ENCODE data around the gene GFPT1.

The GFPT1 gene

DNA sequence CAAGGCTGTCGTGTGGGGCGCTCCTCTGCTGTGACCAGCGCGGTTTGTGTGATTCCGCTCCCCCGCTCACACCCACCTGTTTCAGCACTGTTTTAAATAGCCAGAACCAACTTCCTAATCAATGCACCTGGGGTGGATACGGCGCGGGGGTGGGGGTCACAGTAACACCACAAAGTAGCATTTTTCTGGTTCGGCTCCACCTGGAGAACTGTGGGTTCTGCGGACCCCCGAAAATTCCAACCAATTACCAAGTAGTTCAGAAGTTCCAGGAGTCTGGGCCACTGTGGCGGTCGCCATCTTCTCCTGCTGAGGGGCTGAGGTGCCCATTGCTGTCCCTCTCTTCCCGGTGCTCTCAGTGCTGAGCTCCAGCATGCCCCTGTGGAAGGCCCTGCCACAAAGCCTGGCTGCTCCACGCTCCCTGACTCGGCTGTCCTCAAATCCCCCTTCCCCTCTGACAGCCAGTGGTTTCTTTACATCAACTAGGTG is 79.4 kb downstream of the GFPT1 start:
- peak in 1 of 2 experiments; percentile 58 for DNase-seq (ENCODE audit: low read depth in 1 of 2, low spot score in 1 of 2)
- TF ChIP-seq JUND (IDR thresholded peaks at IDR 0.05; ENCODE audit: low read depth): no peak
- in situ Hi-C loops (cut with HindIII; ENCODE audit: low pct_unique_long_range_greater_than_20kb, low sequenced_read_pairs): no loop called here

DNA sequence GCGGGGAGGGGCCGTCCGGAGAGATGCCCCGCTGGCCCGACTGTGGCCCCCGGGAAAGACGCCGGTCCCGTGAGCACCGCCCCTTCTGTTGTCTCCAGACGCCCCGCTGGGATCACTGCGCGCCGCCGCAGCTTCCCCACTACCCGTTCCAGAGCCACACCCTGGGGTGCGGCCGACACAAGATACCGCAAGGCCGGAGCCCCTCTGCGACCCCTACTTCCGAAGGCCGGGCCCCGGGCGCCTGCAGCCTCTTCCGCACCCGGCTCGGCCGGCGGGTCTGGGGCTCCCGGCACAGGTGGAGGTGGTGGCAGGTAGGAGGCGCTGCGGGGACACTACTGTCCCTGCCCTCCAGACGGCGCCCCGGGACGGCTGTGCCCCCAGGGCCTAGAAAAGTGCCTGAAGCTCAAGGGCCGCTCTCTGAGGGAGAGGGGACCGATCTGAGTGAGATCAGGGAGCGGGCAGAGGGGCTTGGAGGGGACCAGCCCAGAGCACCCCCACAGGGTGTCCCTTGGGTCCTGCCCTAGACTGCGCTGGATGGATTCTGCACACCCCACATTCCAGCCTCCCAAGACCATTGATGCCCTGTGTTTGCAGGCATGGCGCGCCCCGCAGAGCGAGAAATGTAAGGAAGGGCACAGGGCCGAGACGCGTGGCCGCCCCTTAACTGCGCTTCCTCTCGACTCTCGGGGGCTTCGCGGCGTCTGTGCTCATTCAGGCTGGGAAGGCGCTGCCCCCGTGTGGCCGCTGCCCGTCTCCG is 80.0 kb downstream of the GFPT1 start:
- peak; percentile 14 to 52 for DNase-seq (ENCODE audit: low read depth in 1 of 2, low spot score in 1 of 2)
- TF ChIP-seq JUND (IDR thresholded peaks at IDR 0.05; ENCODE audit: low read depth): no peak
- in situ Hi-C loops (cut with HindIII; ENCODE audit: low pct_unique_long_range_greater_than_20kb, low sequenced_read_pairs): no loop called here

DNA sequence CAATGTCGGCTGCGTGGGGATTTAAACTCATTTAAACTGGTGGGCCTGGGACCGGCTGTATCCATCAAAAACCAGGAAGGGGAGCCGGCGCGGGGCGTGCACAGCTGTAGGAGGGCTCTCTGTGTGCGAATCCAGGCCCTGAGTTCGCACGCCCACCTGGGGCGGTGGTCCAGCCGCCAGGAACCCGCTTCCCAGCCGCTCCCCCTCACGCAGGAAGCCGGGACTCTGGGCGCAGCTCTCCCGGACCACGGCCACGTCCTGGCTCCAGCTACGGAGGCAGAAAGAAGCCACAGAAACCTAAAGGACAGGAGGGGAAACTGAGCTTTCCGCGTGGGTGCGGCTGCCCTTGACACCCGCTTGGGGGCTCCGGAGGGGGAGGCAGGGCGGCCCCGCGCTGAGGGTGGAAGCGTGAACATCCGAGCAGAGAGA is 80.6 kb downstream of the GFPT1 start:
- TF ChIP-seq JUND (IDR thresholded peaks at IDR 0.05; ENCODE audit: low read depth): no peak
- in situ Hi-C loops (cut with HindIII; ENCODE audit: low pct_unique_long_range_greater_than_20kb, low sequenced_read_pairs): no loop called here
- DNase-seq (ENCODE audit: low read depth in 1 of 2, low spot score in 1 of 2): no peak

DNA sequence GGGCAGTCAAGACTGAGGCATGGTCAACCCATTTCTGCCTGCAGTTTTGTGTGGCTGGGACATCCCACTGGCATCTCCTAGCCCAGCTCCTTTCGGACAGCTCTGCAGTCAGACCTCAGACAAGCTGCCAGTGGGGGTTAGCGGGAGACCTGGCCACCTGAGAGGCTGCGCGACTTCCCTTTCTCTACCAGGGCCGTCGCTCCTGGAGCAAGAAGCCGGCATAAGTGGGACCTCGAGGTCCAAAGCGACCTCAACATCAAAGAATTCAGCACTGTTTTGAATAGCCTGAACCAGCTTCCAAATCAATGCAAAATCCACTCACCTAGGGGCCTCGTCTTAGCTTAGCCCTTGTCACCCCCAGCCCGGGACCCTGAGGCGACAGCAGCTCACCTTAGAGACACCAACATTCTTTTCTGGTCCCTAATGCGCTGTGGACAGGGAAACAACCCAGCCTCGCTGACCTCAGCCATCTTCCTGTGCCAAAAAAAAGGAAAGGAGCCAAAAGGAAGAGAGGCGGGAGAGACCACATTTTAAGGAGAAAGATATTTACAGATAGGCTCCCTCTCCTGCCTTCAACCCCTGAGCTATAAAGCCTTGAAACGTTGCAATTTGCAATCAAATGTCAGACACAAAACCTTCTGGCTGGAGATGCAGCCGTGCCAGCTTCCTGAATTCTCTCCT is 81.2 kb downstream of the GFPT1 start:
- in situ Hi-C loops (cut with HindIII; ENCODE audit: low pct_unique_long_range_greater_than_20kb, low sequenced_read_pairs): no loop called here

DNA sequence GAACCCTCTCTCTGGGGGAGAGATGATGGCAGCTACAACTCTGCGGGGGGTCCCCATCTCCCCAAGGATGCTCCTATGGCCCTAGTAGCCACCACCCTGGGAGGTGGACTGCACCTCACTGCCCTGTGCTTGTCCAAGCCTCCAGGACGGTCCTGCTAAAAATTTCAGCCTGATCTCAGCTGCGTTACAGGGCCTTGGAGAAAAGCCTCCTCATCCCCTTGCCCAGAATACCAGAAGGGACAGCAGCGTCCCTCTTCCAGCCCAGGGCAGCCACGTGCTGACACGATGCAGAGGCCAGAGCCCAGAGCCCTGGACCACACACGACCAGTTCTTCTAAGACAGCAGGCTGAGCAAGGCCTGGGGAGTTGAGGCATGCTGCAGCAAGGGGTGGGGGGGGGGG is 81.9 kb downstream of the GFPT1 start:
- in situ Hi-C loops (cut with HindIII; ENCODE audit: low pct_unique_long_range_greater_than_20kb, low sequenced_read_pairs): no loop called here
- TF ChIP-seq JUND (IDR thresholded peaks at IDR 0.05; ENCODE audit: low read depth): no peak
- no peak for DNase-seq (ENCODE audit: low read depth in 1 of 2, low spot score in 1 of 2)

More for the DNA sequence above, 81.2 kb downstream of the GFPT1 start:
- no peak for TF ChIP-seq JUND (IDR thresholded peaks at IDR 0.05; ENCODE audit: low read depth)
- DNase-seq (ENCODE audit: low read depth in 1 of 2, low spot score in 1 of 2): no peak

DNA sequence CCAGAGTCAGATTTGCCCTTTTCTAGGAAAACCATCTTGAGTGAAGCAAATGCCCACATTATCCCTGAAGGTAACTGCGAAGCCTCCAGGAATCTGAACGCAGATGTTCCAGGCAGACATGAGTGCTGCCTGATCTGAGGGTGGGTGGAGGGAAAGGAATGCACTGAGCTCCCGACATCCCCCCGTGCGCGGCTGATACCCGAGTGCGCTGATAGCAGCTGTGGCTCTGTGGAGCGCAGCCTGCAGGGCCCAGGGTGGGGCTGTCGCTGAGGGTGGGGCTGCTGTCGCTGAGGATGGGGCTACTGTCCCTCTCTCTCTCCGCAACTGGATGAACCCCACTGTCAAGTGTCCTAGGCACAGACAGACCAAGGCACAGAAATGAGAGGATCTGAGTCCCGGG is 82.4 kb downstream of the GFPT1 start:
- no peak for DNase-seq (ENCODE audit: low read depth in 1 of 2, low spot score in 1 of 2)
- TF ChIP-seq JUND (IDR thresholded peaks at IDR 0.05; ENCODE audit: low read depth): no peak
- in situ Hi-C loops (cut with HindIII; ENCODE audit: low pct_unique_long_range_greater_than_20kb, low sequenced_read_pairs): no loop called here

DNA sequence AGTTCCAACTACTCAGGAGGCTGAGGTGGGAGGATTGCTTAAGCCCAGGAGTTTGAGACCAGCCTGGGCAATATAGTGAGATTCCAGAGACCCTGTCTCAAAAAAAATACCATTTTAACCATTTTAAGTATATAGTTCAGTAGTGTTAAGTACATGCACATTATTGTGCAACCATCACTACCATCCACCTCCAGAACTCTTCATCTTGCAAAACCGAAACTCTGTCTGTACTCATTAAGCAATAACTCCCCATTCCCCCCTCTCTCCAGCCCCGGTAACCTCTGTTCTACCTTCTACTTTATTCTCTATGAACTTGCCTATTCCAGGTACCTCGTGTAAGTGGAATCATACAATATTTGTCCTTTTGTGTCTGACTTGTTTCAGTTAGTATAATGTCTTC is 86.4 kb downstream of the GFPT1 start:
- no peak for DNase-seq (ENCODE audit: low read depth in 1 of 2, low spot score in 1 of 2)
- TF ChIP-seq JUND (IDR thresholded peaks at IDR 0.05; ENCODE audit: low read depth): no peak
- in situ Hi-C loops (cut with HindIII; ENCODE audit: low pct_unique_long_range_greater_than_20kb, low sequenced_read_pairs): no loop called here

DNA sequence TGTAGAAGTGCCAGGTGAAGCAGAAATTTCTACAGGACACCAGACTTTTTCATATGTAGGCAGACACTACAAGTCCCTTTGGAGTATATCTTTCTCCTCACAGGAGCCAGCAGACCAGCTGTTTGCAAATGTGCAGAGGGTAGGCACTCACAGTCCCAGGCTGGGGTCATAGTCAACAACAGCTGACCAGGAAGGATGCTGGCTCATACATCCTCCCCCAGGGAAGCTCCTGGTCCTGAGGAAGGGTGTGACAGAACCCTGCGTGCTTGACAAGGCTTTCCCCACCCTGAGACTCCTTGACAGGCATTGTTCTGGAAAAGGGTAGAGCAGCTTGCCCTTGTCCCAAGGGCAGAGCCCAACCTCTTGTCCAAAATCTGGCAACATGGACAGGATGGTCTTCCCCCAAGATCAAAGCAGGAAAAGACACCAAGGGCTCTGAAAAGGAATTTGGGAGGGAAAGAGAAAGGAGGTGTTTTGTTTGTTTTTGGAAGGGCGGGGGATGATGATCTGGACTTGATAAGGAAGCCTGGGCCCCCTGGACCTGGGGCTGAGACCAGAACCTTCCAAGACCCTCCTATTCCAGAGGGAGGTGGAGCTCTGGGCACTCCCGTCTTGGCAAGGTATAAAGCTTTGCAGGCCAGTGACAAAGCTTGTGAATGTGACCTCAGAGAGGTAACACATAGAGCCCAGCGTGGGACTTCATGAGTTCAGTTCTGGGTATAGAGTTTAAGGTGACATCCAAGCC is 87.1 kb downstream of the GFPT1 start:
- TF ChIP-seq JUND (IDR thresholded peaks at IDR 0.05; ENCODE audit: low read depth): no peak
- DNase-seq (ENCODE audit: low read depth in 1 of 2, low spot score in 1 of 2): no peak
- in situ Hi-C loops (cut with HindIII; ENCODE audit: low pct_unique_long_range_greater_than_20kb, low sequenced_read_pairs): no loop called here

DNA sequence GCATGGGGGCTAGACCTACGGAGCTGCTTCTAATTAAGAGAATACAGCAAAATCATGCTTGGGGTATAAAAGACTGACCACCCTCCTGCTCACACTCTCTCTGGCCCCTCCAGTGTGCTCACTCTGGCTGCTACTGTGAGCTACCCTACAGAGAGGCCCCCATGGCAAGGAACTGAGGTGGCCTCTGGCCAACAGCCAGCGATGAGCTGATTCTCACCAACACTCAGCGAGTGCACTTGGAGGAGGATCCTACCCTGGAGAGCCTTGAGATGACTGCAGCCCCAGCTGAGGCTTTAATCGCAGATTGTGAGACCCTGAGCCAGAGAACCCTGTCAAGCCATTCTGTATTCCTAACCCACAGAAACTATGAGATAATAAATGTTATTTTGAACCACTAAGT is 88.2 kb downstream of the GFPT1 start:
- DNase-seq (ENCODE audit: low read depth in 1 of 2, low spot score in 1 of 2): no peak
- in situ Hi-C loops (cut with HindIII; ENCODE audit: low pct_unique_long_range_greater_than_20kb, low sequenced_read_pairs): no loop called here

DNA sequence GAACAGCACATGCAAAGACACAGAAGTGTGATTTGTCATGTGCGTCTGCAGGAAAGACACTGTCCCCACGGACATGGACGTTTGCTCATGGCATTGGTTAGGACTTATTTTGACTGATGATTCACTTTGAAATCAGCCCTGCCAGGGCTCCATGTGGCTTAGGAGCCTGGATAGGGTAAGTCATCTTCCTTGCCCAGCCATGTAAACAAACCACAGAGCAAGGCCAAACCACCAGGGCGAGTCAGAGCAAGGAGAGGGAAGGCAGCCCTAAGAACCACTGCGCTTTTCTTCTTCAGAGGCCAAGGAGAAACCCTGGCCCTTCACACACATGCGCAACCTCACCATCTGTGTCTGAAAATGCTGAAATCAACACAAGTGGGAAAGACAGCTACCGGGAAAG is 88.8 kb downstream of the GFPT1 start:
- no peak for DNase-seq (ENCODE audit: low read depth in 1 of 2, low spot score in 1 of 2)
- TF ChIP-seq JUND (IDR thresholded peaks at IDR 0.05; ENCODE audit: low read depth): no peak
- in situ Hi-C loops (cut with HindIII; ENCODE audit: low pct_unique_long_range_greater_than_20kb, low sequenced_read_pairs): no loop called here

More for the DNA sequence above, 88.2 kb downstream of the GFPT1 start:
- TF ChIP-seq JUND (IDR thresholded peaks at IDR 0.05; ENCODE audit: low read depth): no peak

DNA sequence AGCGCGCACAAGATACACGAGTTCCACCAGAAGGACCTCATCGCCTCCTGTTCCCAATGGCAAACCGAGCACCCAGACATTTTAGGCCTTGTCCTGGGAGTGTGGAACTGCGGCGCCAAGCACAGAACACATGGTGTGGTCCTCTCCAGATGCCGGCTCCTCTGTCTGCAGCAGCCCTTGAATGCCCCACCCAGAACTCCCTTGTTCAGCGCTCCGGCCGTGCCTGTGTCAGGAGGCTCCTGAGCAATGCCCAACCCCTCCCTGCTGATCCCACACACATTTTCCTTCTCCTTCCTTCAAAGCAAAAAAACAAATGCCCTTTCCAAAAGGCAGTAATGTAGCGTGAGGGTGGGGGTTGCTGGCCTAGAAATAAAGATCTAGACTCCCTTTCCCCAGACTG is 89.8 kb downstream of the GFPT1 start:
- no peak for TF ChIP-seq JUND (IDR thresholded peaks at IDR 0.05; ENCODE audit: low read depth)
- in situ Hi-C loops (cut with HindIII; ENCODE audit: low pct_unique_long_range_greater_than_20kb, low sequenced_read_pairs): no loop called here
- DNase-seq (ENCODE audit: low read depth in 1 of 2, low spot score in 1 of 2): no peak

DNA sequence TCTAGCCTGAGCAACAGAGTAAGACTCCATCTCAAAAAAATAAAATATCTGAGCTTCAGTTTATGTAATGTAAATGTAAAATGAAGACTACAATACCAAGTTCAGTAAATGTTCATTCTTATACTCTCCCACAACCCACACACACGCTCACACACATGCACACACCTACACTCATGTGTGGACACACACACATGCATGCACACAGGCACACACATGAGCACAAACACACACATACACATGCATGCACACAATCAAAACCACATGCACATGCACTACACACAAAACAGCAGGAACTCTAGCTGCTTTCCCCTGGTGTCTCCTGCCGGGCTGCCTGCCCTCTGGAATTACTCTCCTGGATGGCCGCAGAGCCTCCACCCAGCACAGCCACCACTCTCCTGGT is 90.6 kb downstream of the GFPT1 start:
- in situ Hi-C loops (cut with HindIII; ENCODE audit: low pct_unique_long_range_greater_than_20kb, low sequenced_read_pairs): no loop called here
- DNase-seq (ENCODE audit: low read depth in 1 of 2, low spot score in 1 of 2): no peak
- TF ChIP-seq JUND (IDR thresholded peaks at IDR 0.05; ENCODE audit: low read depth): no peak

DNA sequence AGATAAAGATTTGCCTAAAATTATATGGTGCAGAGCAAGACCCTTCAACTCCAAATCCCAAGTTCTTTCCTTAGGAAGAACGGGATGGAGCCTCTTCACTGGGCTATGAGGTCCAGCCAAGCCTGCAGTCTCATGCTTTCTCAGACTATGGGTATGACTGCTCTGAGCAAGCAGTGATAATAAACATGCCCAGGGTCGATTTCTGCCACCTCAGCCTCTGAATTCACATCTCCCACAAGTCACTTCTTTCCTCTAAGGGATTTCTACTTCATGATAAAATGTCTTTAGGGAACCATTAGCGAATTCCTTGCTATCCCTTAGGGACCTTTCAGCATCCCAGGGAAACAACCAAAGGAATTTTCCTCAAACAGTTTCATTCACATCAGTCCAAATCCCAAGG is 94.8 kb downstream of the GFPT1 start:
- in situ Hi-C loops (cut with HindIII; ENCODE audit: low pct_unique_long_range_greater_than_20kb, low sequenced_read_pairs): no loop called here
- no peak for TF ChIP-seq JUND (IDR thresholded peaks at IDR 0.05; ENCODE audit: low read depth)
- no peak for DNase-seq (ENCODE audit: low read depth in 1 of 2, low spot score in 1 of 2)
